K562 (cell line): ENCODE measurements around the gene KCNK1. TPM values are rescaled to one million over a fixed set of nuclear protein-coding genes. Genes with fewer than 3 reads are reported as not detected.

Experiments
- CHCHD3 ChIP-seq: fragments of 250-450 bp; sonication (Bioruptor Pico); IDR thresholded peaks from 2 replicates; pipeline ENCODE4 v2.1.2; 2022; ENCODE audit warnings: mild to moderate bottlenecking
- CREBBP ChIP-seq: IDR thresholded peaks from one replicate; pipeline ENCODE4 v1.6.1; 2012; ENCODE audit warnings: low read depth, mild to moderate bottlenecking, control low read depth, inconsistent platforms, low read length
- GABPB1 ChIP-seq: sonication (generic); formaldehyde crosslinking; IDR thresholded peaks from 2 replicates; pipeline ENCODE4 v1.8.0; 2022; ENCODE audit warnings: mild to moderate bottlenecking, missing genetic modification reagents
- GTF2F1 ChIP-seq: IDR thresholded peaks from 2 replicates; pipeline ENCODE4 v1.6.1; 2011; ENCODE audit warnings: low read depth, low read length, improper control_type of control experiment
- HDAC2 ChIP-seq: fragments of 450-650 bp; IDR thresholded peaks from 2 replicates; pipeline ENCODE4 v1.6.1; 2016; ENCODE audit warnings: mild to moderate bottlenecking
- MXI1 ChIP-seq: IDR thresholded peaks from 2 replicates; pipeline ENCODE4 v1.6.1; 2011; ENCODE audit warnings: low read depth, mild to moderate bottlenecking, improper control_type of control experiment, low read length
- RB1 ChIP-seq: fragments of 450-650 bp; IDR thresholded peaks from 2 replicates; pipeline ENCODE4 v1.6.1; 2017; ENCODE audit warnings: low read depth, mild to moderate bottlenecking
- STAT6 ChIP-seq: sonication (generic); formaldehyde crosslinking; IDR thresholded peaks from 2 replicates; pipeline ENCODE4 v1.8.1; 2023; ENCODE audit warnings: mild to moderate bottlenecking, missing genetic modification reagents
- TEAD1 ChIP-seq, 2 experiments: fragments of 450-650 bp in 1 of 2; sonication (generic) in 1 of 2; formaldehyde crosslinking; IDR thresholded peaks; 2 replicates each; pipeline versions ENCODE4 v1.4.0 to v1.8.0; 2020 to 2022; ENCODE audit warnings: mild to moderate bottlenecking in 2 of 2, missing genetic modification reagents in 1 of 2
- ZBTB17 ChIP-seq: fragments of 450-650 bp; formaldehyde crosslinking; IDR thresholded peaks from 2 replicates; pipeline ENCODE4 v1.4.0; 2020; ENCODE audit warnings: mild to moderate bottlenecking
- ZBTB40 ChIP-seq, 2 experiments: fragments of 450-650 bp in 1 of 2; sonication (generic) in 1 of 2; formaldehyde crosslinking in 1 of 2; IDR thresholded peaks; 2 replicates each; pipeline versions ENCODE4 v1.7.1 to v1.9.0; 2016 to 2022; ENCODE audit warnings: inconsistent platforms in 1 of 2, mild to moderate bottlenecking in 1 of 2, missing genetic modification reagents in 1 of 2
- polyA plus RNA-seq, 8 experiments: library from polyadenylated mRNA; depleted of rRNA in 4 of 8; stranded (reverse) in 5 of 8; unstranded in 3 of 8; fragments of >200 nt; fragmentation: Nextera tagmentation in 2 of 8; fragmentation: Illumina TruSeq in 1 of 8; extraction: Ambion mirVana in 2 of 8; extraction: Trizol in 1 of 8; gene quantifications; 2 replicates each; pipeline versions ENCODE4 v1.2.1 to v1.2.3, GENCODE V29; 2011 to 2014; ENCODE audit warnings: inconsistent platforms in 1 of 8, missing spikeins in 1 of 8
- total RNA-seq, 7 experiments: library from RNA; depleted of rRNA in 6 of 7; stranded (reverse); fragments of >200 nt in 6 of 7; fragmentation: Illumina TruSeq in 2 of 7; extraction: Trizol in 2 of 7; gene quantifications; 2 replicates each; pipeline versions ENCODE4 v1.2.1 to v1.2.3, GENCODE V29; 2011 to 2021; ENCODE audit warnings: low replicate concordance in 1 of 7

The KCNK1 gene
- total and polyA plus RNA-seq, 9 of the 15 experiments (the other 6 are each of a cell fraction or from before 2014, with no cell fraction given) = 3.1 to 22.7 (median 6.0) TPM

DNA sequence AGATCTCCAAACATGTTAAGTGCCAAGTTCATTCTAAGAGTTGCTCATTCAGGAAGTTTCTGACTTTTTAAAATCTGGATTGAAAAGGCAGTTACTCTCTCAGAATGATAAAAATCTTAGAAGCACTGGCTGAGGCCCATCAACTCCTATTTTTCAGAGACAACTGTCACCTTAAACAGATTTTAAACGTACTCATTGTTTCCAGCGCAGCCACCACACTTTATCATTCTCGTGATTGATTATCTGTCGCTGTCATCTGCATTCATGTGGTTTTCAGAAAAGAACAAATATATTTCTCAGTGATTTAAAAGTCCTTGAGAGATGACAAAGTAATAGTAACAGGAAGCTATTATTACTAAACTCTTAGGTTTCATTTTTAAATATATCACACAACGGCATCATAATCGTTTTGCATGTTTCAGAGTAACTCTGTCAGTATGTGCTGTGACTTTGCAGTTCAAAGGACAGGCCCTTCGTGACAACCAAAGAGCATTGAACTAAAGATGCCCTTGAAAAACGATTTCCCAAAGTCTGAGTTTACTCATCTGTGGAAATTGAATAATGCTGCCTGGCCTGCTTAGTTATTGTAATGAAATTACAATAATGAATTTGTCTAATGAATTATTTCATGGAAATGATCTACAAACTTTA is 14.9 kb upstream of the KCNK1 start (continued):
- TF ChIP-seq ZBTB40 (IDR thresholded peaks at IDR 0.05) (no peak), ZBTB40 (CRISPR knock-in tag; IDR thresholded peaks at IDR 0.05) (no peak), RB1 (no peak), GABPB1 (CRISPR knock-in tag) (no peak), ZBTB17 (CRISPR knock-in tag) (no peak), GTF2F1 (no peak), HDAC2 (peak; percentile 32; the same call in 1 of the 2 replicates), MXI1 (no peak), CREBBP (no peak), TEAD1 (CRISPR knock-in tag; IDR thresholded peaks at IDR 0.05) (peak in 1 of 2 experiments; percentile 85; a peak in 2 of 4 replicates), CHCHD3 (CRISPR knock-in tag) (no peak), STAT6 (CRISPR knock-in tag) (no peak)
